ENCODE results near the gene ARF1.
A peak's percentile ranks its signal among the peaks of the same experiment; 100 is the strongest.

Gene ARF1

GRCh38 chr1:228101994-228102790 is 19.7 kb downstream of the ARF1 start (continued):
- TF ChIP-seq ZBTB44 (tag by site-specific recombination; IDR thresholded peaks at IDR 0.05), result no peak
- no peak for TF ChIP-seq ZBTB26 (tag by site-specific recombination; optimal IDR thresholded peaks at IDR 0.05)
- no peak for TF ChIP-seq ZNF404 (tag by site-specific recombination; IDR thresholded peaks at IDR 0.05)
- TF ChIP-seq KLF9 (tag by site-specific recombination; IDR thresholded peaks at IDR 0.05; ENCODE audit: low read depth), result peak; percentile 83
- TF ChIP-seq SP7 (tag by site-specific recombination; IDR thresholded peaks at IDR 0.05), result peak; percentile 59; the same call in 1 of the 2 replicates
- TF ChIP-seq ZNF530 (tag by site-specific recombination; IDR thresholded peaks at IDR 0.05; ENCODE audit: low read depth), result no peak
- no peak for TF ChIP-seq ATF2 (tag by site-specific recombination; IDR thresholded peaks at IDR 0.05; ENCODE audit: low read depth)
- TF ChIP-seq PATZ1 (tag by site-specific recombination; IDR thresholded peaks at IDR 0.05), result peak; percentile 96
- no peak for TF ChIP-seq ZNF623 (tag by site-specific recombination; IDR thresholded peaks at IDR 0.05)
- no peak for TF ChIP-seq ZNF366 (tag by site-specific recombination; conservative IDR thresholded peaks at IDR 0.05)
- 0 out of 2 replicates have a peak, but pooled peaks have one; percentile 17 for TF ChIP-seq ZNF580 (tag by site-specific recombination; IDR thresholded peaks at IDR 0.05)
- no peak for TF ChIP-seq ZNF354C (tag by site-specific recombination; IDR thresholded peaks at IDR 0.05; ENCODE audit: borderline replicate concordance, low read depth)
- no peak for TF ChIP-seq ZNF785 (tag by site-specific recombination; IDR thresholded peaks at IDR 0.05)
- no peak for TF ChIP-seq ZNF133 (tag by site-specific recombination; IDR thresholded peaks at IDR 0.05)
- TF ChIP-seq ZBTB17 (tag by site-specific recombination; IDR thresholded peaks at IDR 0.05), result peak; percentile 81
- TF ChIP-seq ZNF555 (tag by site-specific recombination; conservative IDR thresholded peaks at IDR 0.05), result no peak
- TF ChIP-seq ZBTB10 (tag by site-specific recombination; IDR thresholded peaks at IDR 0.05), result peak; percentile 78
- TF ChIP-seq ZNF629 (tag by site-specific recombination; IDR thresholded peaks at IDR 0.05), result 0 out of 2 replicates have a peak, but pooled peaks have one; percentile 35
- TF ChIP-seq ZNF677 (tag by site-specific recombination; IDR thresholded peaks at IDR 0.05), result no peak
- TF ChIP-seq ZNF639 (tag by site-specific recombination; IDR thresholded peaks at IDR 0.05), result no peak; the same call in 1 of the 2 replicates
- peak; percentile 64 for TF ChIP-seq ZBTB20 (tag by site-specific recombination; IDR thresholded peaks at IDR 0.05)
- no peak for TF ChIP-seq ZSCAN23 (tag by site-specific recombination; IDR thresholded peaks at IDR 0.05)
- no peak for TF ChIP-seq SALL2 (tag by site-specific recombination; IDR thresholded peaks at IDR 0.05; ENCODE audit: borderline replicate concordance)
- no peak for TF ChIP-seq ZNF280D (tag by site-specific recombination; IDR thresholded peaks at IDR 0.05)

All from HEK293 (cell line).